ENCODE measurements around the gene SP140L.
"Not testable (repeated sequence)": the region's sequence is repeated elsewhere in the genome, so short reads cannot be mapped to it uniquely, and the experiment has no call there.

The SP140L gene

GRCh38 chr2:230409316-230409715 is 82.3 kb downstream of the SP140L start:
- not testable (repeated sequence) for DNase-seq; H3K4me3 Mint-ChIP-seq; H3K9me3 Mint-ChIP-seq; H3K36me3 Mint-ChIP-seq (ENCODE audit: insufficient read depth); ATAC-seq (replicated peaks); H3K27me3 Mint-ChIP-seq
- Mint-ChIP-seq H3K4me1 (ENCODE audit: low read depth in 2 of 2) (peaks cover 27 to 30% of the 10 kb centered on the region in 2 donors), H3K27ac (peak overlapping the region in 1 of 2 donors; percentile 60)

DNA sequence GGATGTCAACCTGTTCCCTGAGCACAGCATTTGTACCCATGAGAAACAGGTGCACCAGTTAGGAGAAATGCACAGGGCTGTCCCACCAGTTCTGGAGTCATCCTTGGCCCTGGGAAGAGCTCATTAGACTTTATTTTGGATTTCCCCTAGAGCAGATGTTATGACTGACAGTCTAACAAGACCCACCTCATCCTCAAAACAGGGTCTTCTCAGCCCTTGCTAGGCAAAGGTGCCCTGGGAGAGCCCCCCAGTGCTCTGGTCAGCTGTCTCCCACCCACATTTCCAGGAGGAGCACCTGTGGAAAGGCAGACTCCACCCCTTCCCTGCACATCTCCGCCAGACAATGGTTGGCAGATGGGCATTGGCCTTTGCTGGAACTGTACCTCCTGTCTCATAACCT is 83.3 kb downstream of the SP140L start:
- H3K27ac Mint-ChIP-seq, result peak overlapping the region; percentile 99
- H3K27me3 Mint-ChIP-seq, result no peaks in the 10 kb centered on the region
- H3K36me3 Mint-ChIP-seq (ENCODE audit: insufficient read depth), result peaks cover 3% of the 10 kb centered on the region
- peak overlapping the region; percentile 99 for H3K4me3 Mint-ChIP-seq
- ATAC-seq (replicated peaks) (no peak), DNase-seq (no peak)
- H3K4me1 Mint-ChIP-seq (ENCODE audit: low read depth in 2 of 2), result peaks cover 34 to 37% of the 10 kb centered on the region in 2 donors
- no peaks in the 10 kb centered on the region for H3K9me3 Mint-ChIP-seq

GRCh38 chr2:230410861-230411569 is 84.0 kb downstream of the SP140L start:
- no peaks in the 10 kb centered on the region for H3K9me3 Mint-ChIP-seq
- DNase-seq (no peak), ATAC-seq (replicated peaks) (peak; percentile 12)
- H3K27ac Mint-ChIP-seq, result peak overlapping the region; percentile 99
- peak overlapping the region; percentile 99 for H3K4me3 Mint-ChIP-seq
- H3K36me3 Mint-ChIP-seq (ENCODE audit: insufficient read depth), result peaks cover 8% of the 10 kb centered on the region
- no peaks in the 10 kb centered on the region for H3K27me3 Mint-ChIP-seq
- peaks cover 40 to 43% of the 10 kb centered on the region in 2 donors for H3K4me1 Mint-ChIP-seq (ENCODE audit: low read depth in 2 of 2)

DNA sequence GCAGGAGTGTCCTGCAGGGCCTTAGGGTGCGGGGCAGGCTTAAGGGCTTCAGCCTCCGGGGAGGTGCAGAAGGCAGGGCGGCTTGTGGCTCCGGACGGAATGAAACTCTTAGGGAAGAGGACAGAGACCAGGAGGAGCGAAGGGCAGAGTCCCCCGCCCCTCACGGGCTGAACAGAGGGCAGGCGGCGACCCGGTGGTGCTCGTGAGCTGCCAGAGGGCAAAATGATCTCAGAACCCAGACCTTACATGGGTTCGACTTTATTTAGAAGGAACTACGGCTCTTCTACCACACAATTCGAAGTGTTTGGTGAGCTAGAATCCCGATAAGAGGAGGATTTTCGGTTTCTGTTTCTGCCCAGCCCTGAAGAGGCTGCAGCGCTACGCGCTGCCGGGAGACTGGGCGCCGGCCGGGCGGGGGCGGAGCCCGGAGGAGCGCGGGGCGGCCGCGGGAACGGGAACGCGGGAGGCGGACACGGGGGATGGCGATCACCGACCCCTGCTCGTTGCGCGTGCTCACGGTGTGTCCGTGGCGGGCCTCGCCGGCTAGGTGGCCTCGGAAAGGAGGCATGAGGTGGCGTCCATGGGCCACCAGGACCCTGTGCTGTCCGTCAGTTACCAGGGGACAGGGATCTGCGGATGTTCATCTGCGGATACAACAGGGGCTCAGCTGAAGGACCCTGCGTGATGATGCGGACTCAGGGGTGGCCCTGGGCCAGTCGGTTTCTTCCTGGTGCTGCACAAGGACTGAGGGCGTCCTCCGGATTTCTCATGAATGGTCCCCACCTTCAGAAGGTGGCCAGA is 84.8 kb downstream of the SP140L start:
- Mint-ChIP-seq H3K27me3 (no peaks in the 10 kb centered on the region), H3K36me3 (ENCODE audit: insufficient read depth) (peaks cover 13% of the 10 kb centered on the region), H3K27ac (peak overlapping the region; percentile 99), H3K4me1 (ENCODE audit: low read depth in 2 of 2) (peaks cover 40 to 44% of the 10 kb centered on the region in 2 donors), H3K9me3 (no peaks in the 10 kb centered on the region), H3K4me3 (peak overlapping the region; percentile 99)
- ATAC-seq (replicated peaks) (peak; percentile 74), DNase-seq (peak; percentile 48 to 52 (median 51))

DNA sequence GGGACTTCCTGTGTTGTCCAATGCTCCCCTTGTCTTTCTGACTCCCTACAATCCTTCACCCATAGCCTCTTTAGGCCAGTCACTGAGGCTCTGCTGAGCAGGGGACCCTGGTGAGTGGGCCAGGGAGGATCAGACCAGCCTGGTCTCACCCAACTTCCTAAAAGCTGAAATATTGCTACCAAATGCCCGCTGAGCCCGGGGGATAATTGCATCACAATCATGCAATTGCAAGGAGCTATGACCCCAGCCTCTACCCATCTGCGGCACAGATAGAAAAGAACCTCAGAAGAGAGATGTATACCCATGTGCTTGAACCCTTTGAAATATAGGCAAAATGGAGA is 85.3 kb downstream of the SP140L start:
- no peak for DNase-seq
- peaks cover 13% of the 10 kb centered on the region for H3K36me3 Mint-ChIP-seq (ENCODE audit: insufficient read depth)
- no peak for ATAC-seq (replicated peaks)
- peak overlapping the region; percentile 99 for H3K27ac Mint-ChIP-seq
- H3K27me3 Mint-ChIP-seq, result no peaks in the 10 kb centered on the region
- no peaks in the 10 kb centered on the region for H3K9me3 Mint-ChIP-seq
- H3K4me1 Mint-ChIP-seq (ENCODE audit: low read depth in 2 of 2), result peaks cover 40 to 44% of the 10 kb centered on the region in 2 donors
- peak overlapping the region; percentile 99 for H3K4me3 Mint-ChIP-seq

DNA sequence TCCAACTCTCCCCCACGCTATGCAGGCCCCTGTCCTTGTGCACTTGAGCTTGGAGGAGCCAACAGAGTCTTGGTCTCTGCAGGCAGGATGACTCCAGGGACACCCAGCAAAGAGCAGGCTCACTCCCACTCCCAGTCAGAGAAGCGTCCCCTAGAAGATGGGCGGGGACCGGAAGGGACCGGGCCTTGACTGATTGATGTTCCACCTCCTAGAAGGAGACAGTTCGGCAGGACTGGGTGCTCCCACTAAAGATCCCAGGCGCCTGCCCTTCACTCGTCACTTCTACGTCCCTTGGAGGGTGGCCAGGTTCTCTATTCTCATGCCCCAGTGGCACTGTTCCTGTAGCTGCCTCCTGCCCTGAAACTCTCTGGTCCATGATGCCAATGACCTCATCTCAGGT is 85.9 kb downstream of the SP140L start:
- DNase-seq (no peak), ATAC-seq (replicated peaks) (no peak)
- peak overlapping the region; percentile 99 for H3K4me3 Mint-ChIP-seq
- peaks cover 14% of the 10 kb centered on the region for H3K36me3 Mint-ChIP-seq (ENCODE audit: insufficient read depth)
- H3K4me1 Mint-ChIP-seq (ENCODE audit: low read depth in 2 of 2), result peaks cover 43 to 45% of the 10 kb centered on the region in 2 donors
- H3K27ac Mint-ChIP-seq, result peak overlapping the region in 1 of 2 donors; percentile 99
- no peaks in the 10 kb centered on the region for H3K9me3 Mint-ChIP-seq
- no peaks in the 10 kb centered on the region for H3K27me3 Mint-ChIP-seq

- H3K27ac Mint-ChIP-seq, result peak overlapping the region in 1 of 2 donors; percentile 99
- no peak for ATAC-seq (replicated peaks)
- H3K4me1 Mint-ChIP-seq (ENCODE audit: low read depth in 2 of 2), result peaks cover 44 to 46% of the 10 kb centered on the region in 2 donors
Measured at GRCh38 chr2:230413479-230413878, 86.5 kb downstream of the SP140L start.

GRCh38 chr2:230414302-230414701 is 87.3 kb downstream of the SP140L start:
- Mint-ChIP-seq H3K36me3 (ENCODE audit: insufficient read depth) (peaks cover 23% of the 10 kb centered on the region), H3K4me1 (ENCODE audit: low read depth in 2 of 2) (peaks cover 51 to 54% of the 10 kb centered on the region in 2 donors), H3K4me3 (peak overlapping the region; percentile 64 to 88), H3K9me3 (no peaks in the 10 kb centered on the region), H3K27ac (peak overlapping the region; percentile 97 to 99), H3K27me3 (no peaks in the 10 kb centered on the region)
- no peak for ATAC-seq (replicated peaks)
- no peak for DNase-seq

More at GRCh38 chr2:230413479-230413878, 86.5 kb downstream of the SP140L start:
- Mint-ChIP-seq H3K4me3 (peak overlapping the region; percentile 34 to 99), H3K36me3 (ENCODE audit: insufficient read depth) (peaks cover 20% of the 10 kb centered on the region), H3K9me3 (no peaks in the 10 kb centered on the region), H3K27me3 (no peaks in the 10 kb centered on the region)
- DNase-seq, result no peak

DNA sequence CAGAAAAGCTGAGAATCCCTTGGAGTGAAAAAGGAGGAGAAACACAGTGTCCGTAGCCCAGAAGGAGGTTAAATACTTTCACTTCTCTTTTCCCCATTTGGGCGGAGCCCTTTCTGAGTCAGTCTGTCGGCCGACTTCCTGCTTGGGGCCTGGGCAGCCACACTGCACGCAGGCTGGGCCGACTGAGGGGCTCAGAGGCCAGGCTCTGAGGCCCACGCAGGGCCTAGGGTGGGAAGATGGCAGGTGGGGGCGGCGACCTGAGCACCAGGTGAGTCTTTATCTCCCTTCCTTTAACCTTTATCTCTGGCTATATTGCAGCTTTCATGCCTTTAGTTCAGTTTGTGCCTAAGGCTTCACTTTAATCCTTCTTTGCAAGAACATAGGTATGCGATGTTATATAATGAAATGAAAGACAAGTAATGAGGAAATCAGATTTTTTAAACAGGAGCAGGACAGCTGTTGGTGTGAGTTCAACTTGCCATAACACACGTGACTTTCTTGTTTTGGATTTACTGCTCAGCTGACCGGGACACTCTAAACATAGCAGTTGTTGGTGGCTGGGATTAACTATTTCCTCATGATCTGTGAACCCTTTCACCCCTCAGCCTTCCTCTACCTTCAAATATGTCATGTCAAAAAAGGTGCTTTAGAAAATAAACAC is 89.2 kb downstream of the SP140L start, which contains the start of gene SP100:
Gene SP100, plus strand, starts transcription at position 141 of the 661 bp plus-strand sequence. Its CDS starts 96 bp downstream, at position 237.
- ATAC-seq (replicated peaks), result peak; percentile 81
- DNase-seq, result peak; percentile 67 to 71 (median 70)
- H3K27me3 Mint-ChIP-seq, result no peaks in the 10 kb centered on the region
- H3K9me3 Mint-ChIP-seq, result no peaks in the 10 kb centered on the region
- H3K4me1 Mint-ChIP-seq (ENCODE audit: low read depth in 2 of 2), result peaks cover 51 to 73% of the 10 kb centered on the region in 2 donors
- peak within 1 kb of the TSS; percentile 97 to 99 for H3K27ac Mint-ChIP-seq
- H3K4me3 Mint-ChIP-seq, result peak within 1 kb of the TSS; percentile 88 to 93
- peaks cover 28% of the 10 kb centered on the region for H3K36me3 Mint-ChIP-seq (ENCODE audit: insufficient read depth)

DNA sequence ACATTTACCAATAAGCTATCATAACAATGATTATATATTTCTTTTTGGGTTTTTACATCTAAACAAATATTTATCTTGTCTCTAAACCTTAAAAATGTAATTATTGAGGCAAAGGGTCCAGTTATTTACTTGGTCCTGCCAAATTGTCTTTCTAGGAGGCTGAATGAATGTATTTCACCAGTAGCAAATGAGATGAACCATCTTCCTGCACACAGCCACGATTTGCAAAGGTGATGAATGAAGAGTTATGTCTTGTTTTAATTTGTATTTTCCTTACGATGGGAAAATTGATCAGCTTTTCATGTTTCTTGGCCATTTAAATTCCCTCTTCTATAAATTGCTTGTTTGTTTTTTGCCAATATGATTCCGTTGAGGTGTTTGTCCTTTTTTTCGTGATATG is 90.4 kb downstream of the SP140L start:
- peaks cover 55 to 76% of the 10 kb centered on the region in 2 donors for H3K4me1 Mint-ChIP-seq (ENCODE audit: low read depth in 2 of 2)
- H3K36me3 Mint-ChIP-seq (ENCODE audit: insufficient read depth), result peaks cover 31% of the 10 kb centered on the region
- H3K9me3 Mint-ChIP-seq, result no peaks in the 10 kb centered on the region
- peak overlapping the region in 1 of 2 donors; percentile 93 for H3K27ac Mint-ChIP-seq
- no peaks in the 10 kb centered on the region for H3K27me3 Mint-ChIP-seq
- ATAC-seq (replicated peaks) (no peak), DNase-seq (no peak)
- H3K4me3 Mint-ChIP-seq, result peak overlapping the region; percentile 80 to 88

DNA sequence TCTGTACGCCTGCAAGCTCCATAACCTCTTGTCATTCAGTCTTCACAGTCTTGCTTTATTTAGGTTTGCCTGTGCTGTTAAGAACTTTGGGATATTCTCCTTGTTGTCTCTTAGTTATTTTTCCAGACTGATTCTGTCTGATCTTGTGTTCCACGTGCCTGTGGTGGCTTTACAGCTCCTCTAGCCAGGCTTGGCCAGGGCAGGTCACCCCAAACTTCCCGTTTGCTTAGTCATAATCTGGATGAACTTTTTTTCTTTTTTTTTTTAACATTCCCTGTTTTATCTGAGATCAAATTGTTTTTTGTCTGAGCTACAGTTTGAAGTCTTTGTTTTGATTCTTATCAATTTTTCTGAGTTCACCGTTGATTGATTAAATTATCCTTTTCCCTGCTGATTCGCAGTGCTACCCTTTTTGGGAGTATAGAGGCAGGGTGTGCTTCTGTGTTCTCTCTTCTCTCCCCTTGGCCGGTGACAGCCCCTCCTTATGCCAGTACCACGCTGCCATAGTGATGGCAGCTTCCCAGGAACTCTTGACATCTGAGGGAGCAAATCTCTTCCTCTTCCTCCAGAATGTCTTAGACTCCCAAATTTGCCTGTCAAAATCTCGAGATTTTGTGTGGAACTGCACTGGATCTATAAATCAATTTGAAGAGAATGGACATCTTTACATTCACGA is 91.5 kb downstream of the SP140L start:
- ATAC-seq (replicated peaks), result no peak
- no peaks in the 10 kb centered on the region for H3K27me3 Mint-ChIP-seq
- peak overlapping the region; percentile 80 to 88 for H3K4me3 Mint-ChIP-seq
- peaks cover 31% of the 10 kb centered on the region for H3K36me3 Mint-ChIP-seq (ENCODE audit: insufficient read depth)
- no peak for DNase-seq
- H3K27ac Mint-ChIP-seq, result peak overlapping the region; percentile 88 to 93
- H3K9me3 Mint-ChIP-seq, result no peaks in the 10 kb centered on the region
- peaks cover 55 to 74% of the 10 kb centered on the region in 2 donors for H3K4me1 Mint-ChIP-seq (ENCODE audit: low read depth in 2 of 2)

- H3K27ac Mint-ChIP-seq, result peak overlapping the region in 1 of 2 donors; percentile 93
- peak overlapping the region; percentile 80 to 88 for H3K4me3 Mint-ChIP-seq
- no peaks in the 10 kb centered on the region for H3K9me3 Mint-ChIP-seq
- ATAC-seq (replicated peaks) (no peak), DNase-seq (no peak)
- peaks cover 62 to 78% of the 10 kb centered on the region in 2 donors for H3K4me1 Mint-ChIP-seq (ENCODE audit: low read depth in 2 of 2)
- H3K27me3 Mint-ChIP-seq, result no peaks in the 10 kb centered on the region
- peaks cover 35% of the 10 kb centered on the region for H3K36me3 Mint-ChIP-seq (ENCODE audit: insufficient read depth)
Measured at GRCh38 chr2:230419181-230419580, 92.2 kb downstream of the SP140L start.

DNA sequence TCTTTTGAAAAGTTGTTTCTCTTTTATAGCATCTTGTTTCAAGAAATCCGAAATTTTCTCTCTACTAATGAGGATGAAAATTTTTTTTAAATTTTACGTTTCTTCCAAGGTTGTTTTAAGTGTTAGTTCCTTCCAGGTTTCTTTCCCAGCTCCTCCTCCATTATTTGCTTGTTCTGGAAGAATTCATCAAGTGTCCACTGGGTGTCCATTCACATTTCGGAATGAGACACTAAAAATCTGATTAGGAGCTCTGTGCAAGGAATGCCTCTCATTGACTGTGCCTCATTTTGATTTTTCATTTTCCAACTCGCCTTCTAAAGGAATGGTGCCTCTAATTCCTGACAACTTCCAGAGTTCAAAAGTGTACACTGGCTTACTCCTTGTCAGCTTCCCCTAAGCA is 95.2 kb downstream of the SP140L start:
- ATAC-seq (replicated peaks) (no peak), DNase-seq (no peak)
- Mint-ChIP-seq H3K9me3 (no peaks in the 10 kb centered on the region), H3K4me1 (ENCODE audit: low read depth in 2 of 2) (peaks cover 68 to 91% of the 10 kb centered on the region in 2 donors), H3K36me3 (ENCODE audit: insufficient read depth) (peaks cover 33% of the 10 kb centered on the region), H3K27me3 (no peaks in the 10 kb centered on the region), H3K27ac (peak overlapping the region in 1 of 2 donors; percentile 55), H3K4me3 (peak overlapping the region in 1 of 2 donors; percentile 88)

Data from effector memory CD8-positive, alpha-beta T cell (primary cell).